HG03064 (cell line): ENCODE data around the gene RCAN1.
A peak's percentile ranks its signal among the peaks of the same experiment; 100 is the strongest.

Source experiments
- ATAC-seq: cut with Tn5 transposase; IDR thresholded peaks from one replicate; pipeline ENCODE4 v1.9.1; 2021; ENCODE audit warnings: low read depth; ENCODE audit not compliant: unreplicated experiment

The RCAN1 gene

GRCh38 chr21:34614628-34615486 is at the start of gene RCAN1:
RCAN1 (minus strand) TSS chr21:34615113; CDS start chr21:34615011, 102 bp downstream.
- peak; percentile 94 for ATAC-seq

DNA sequence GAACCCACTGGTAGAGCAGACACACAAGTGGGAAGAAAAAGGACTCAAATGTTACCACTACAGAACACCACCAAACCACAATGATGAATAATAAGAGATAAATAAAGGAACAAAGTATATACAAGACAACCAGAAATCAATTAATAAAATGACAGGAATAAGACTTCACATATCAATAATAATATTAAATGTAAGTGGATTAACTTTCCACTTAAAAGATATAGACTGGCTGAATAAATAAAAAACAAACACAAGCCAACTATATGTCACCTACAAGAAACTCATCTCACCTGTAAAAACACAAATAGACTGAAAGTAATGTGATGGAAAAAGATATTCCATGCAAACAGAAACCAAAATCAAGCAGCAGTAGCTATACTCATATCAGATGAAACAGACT is 46.9 kb upstream of the RCAN1 start:
- no peak for ATAC-seq

- ATAC-seq, result no peak
Observed at GRCh38 chr21:34653522-34653921, 38.6 kb upstream of the RCAN1 start.

GRCh38 chr21:34651642-34652041 is 36.7 kb upstream of the RCAN1 start:
- ATAC-seq, result no peak

- ATAC-seq, result no peak
Observed at GRCh38 chr21:34650861-34651431, 36.0 kb upstream of the RCAN1 start.

GRCh38 chr21:34649400-34649799 is 34.5 kb upstream of the RCAN1 start:
- ATAC-seq, result no peak

DNA sequence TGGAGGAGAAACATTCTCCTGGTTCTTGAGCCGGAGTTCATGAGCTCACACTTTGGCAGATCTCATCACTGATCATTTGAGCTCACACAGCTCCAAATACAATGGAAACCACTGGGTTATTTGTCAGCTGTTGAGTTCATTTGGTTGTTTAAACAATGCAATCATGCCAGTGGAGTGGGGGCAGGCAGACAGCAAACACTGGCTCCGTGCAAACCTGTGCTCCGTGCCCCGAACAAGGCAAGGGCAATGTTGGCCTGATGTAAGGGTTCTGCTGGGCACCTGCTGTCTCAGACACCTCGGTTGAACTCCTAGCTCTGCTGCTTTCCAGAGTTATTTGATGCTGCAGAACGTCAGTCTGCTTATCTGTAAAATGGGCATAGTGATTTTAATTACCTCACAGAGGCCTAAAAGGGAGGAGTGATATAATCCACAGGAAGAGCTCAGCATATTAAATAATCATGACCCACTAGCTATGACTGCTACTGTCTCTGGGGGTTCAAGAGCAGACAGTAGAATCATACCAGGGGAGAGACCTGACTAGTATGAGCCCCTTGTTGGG is 33.9 kb upstream of the RCAN1 start:
- no peak for ATAC-seq

DNA sequence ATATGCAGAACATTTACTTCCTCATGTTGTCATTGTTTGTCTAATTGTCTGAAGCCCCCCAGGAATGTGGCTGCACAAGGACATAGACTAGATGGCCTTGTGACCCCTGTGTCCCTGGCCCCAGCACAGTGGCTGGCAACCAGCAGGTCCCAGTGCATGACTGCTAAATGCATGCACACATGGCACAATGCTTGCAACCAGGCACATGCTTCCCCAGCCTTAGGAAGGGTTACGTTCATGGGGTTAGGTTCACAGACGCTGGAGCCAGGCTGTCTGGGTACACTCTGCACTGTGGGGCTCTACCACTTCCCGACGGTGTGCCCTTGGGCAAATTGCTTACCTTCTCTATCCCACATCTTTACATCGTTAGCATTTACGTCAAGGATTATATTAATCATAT is 32.6 kb upstream of the RCAN1 start:
- ATAC-seq, result no peak

DNA sequence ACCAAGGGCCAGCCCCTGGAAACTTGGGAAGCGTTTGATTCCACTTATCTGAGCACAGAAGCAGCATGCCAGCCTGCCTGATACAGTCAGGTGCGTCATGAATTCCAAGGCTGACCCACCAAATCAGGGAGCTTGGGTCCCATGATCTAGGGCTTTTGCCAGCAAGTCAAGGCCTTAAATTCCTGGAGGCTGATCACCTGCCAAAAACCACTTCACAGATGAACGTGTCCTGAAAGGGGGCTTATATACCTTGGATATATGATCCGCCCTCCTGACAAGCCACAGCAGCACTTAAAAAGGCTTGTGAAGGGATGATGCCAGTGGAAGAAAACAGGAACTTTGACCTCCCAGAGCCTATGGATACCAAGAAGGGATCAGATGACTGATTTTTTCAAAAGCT is 29.9 kb upstream of the RCAN1 start:
- no peak for ATAC-seq

DNA sequence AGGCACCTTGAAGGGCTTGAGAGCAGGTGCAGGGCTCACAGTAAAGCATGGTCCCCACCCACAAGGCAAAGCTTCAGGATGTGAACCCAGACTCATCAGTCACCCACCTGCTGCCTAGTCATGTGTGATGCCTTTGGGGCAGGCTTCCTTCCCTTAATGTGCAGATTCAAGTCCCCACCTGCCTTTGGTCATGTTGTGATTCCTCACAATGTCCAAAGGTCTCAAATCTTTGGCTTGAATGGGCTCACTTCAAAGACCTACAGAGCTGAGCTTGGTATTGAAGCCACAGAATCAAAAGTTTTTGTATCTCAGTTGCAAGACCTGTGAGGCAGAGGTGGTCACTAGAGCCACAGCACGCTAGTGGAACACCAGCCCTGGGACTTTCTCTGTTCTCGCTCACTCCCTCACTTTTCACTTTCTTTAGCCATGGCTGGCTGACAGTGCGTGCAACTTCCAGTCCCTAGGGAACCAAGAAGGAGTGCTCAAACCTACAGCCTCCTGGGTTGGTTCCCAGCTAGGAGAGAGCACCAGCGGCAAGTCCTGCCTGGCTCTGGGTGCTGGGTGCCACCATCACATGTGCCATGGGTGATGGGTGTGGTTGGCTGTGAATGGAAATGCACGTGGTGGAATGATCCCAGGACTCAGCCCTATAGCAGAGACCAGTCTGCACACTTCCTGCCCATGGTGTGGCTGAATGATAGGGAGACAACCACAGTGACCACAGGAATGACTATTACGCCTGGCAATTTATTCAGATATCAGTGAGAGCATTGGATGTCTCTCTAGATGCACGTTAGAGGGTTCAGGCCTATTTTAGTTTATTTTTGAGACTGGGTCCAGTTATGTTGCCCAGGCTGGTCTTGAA is 27.5 kb upstream of the RCAN1 start:
- peak; percentile 61 for ATAC-seq

- ATAC-seq, result no peak
Observed at GRCh38 chr21:34640858-34641257, 25.9 kb upstream of the RCAN1 start.

DNA sequence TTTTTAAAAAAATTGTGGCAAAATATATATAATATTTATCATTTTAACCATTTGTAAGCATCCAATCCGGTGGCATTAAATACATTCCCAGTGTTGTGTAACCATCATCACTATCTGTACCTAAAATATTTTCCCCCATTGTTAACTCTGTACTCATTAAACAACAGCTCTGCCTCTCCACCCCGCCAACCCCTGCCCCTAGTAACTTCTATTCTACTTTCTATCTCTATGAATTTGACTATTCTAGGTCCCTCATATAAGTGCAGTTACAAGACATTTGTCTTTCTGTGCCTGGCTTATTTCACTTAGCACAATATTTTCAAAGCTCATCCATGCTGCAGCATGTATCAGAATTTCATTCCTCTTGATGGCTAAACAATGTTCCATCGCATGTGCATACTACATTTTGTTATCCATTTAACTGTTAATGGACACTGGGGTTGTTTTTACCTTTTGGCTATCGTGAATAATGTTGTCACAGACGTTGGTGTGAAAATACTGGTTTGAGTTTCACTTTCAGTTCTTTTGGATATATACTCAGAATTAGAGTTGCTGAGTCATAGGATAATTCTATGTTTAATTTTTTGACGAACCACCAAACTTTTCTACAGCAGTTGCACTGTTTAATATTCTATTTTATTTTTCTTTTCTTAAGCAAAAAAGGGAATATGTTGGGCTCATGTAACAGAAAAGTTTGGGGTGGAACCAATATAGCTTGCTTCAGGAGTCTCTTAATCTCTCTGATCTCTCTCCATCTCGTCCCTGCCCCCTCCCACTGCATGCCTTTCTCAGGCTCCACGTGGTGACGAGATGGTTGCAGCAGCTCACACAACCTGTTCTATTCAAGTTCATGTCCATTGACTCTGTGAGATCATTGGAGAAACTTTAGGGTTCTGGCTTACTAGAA is 25.2 kb upstream of the RCAN1 start:
- no peak for ATAC-seq

DNA sequence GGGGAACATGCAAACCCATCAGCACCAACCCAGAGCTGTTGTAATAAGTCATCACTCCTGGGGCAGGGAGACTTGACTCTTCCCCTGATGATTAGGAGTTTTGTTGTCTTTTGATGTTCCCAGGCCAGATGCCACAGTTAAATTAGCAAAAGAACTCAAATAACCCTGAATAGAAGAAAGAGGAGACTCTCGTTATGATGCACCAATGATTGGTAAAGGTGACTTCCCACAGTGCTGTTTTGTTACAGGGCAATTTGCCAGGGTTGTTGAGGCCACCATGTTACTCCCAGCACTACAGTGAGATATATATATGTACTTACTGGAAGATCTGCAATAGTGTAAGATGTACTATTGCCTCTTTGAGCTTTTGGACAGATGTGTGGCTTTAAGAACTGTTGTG is 24.3 kb upstream of the RCAN1 start:
- ATAC-seq, result no peak

DNA sequence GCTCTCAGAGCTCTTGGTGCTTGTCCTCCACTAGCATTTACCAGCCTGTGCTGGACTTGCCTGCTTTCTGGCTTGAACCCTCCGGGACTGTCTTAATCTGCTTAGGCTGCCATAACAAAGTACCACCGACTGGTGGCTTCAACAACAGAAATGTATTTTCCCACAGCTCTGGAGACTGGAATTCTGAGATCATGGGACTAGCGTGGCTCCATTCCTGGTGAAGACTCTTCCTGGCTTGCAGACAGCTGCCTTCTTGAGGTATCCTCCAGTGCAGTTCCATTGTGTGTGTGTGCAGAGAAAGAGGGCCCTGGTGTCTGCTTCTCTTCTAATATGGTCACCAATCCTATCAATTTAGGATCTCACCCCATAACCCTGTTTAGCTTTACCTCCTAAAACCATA is 22.0 kb upstream of the RCAN1 start:
- no peak for ATAC-seq

DNA sequence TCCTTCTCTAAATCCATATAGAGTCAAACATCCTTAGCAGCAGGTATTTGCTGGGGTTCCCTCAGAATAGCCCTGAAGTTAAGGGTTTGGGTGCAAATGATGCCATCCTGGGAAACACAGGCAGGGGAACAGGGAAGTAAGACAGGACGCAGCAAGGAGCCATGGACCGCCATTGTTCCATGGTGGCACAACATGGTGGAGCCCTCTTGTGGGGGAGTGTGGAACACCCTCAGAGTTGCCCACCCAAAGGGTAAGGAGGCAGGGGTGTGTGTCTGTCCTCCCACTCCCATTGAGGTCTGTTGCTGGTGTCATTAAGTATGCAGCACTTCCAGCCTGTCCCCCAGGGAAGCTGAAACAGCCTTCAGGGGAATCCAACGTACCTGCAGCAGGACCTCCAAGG is 20.4 kb upstream of the RCAN1 start:
- ATAC-seq, result no peak

DNA sequence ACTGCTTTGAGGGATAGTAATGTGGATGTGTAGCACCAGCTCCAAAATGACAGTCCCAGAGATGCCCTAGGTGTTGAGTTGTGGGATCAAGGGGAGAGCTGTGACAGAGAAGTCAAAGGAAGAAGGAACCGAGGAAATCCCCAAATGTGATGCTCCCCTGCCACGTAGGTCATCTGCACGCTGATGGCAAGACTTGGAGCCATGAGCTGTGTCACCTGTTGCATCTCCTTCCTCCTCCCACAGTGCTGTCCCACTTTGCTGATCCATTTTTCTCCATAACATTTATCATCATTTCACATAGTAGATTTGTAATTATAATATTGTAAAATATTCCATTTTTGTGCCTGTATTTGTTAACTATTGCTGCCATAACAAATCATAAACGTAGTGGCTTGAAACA is 17.6 kb upstream of the RCAN1 start:
- no peak for ATAC-seq

DNA sequence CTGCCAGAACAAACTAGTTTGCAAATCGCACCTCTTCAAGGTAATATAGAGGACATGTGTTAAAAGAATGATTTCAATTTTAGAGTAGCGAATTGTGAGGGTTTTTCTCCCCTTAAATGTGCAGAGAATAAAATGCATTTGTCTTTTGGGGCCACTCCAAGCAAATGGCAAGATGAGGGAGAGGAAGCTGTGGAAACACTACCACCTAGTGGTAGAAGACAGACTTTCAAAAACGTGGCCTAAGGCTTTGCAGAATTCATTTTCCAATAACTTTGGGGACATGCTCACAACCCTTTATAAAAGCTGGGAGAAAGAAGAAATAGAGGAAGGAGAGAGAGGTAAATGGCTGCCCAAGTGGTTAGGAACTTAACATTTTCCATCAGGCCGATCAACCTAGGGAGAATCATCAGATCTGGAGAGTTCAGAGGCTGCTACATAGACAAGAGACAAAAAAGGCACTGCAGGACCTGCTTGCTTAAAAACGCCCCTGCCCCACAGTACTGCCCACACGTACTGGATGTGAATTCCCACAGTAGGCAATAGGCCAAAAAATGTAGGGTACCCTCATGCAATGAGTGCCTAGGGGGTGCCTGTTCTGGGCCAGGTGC is 15.7 kb upstream of the RCAN1 start:
- ATAC-seq, result no peak

- no peak for ATAC-seq
Observed at GRCh38 chr21:34626131-34626530, 11.2 kb upstream of the RCAN1 start.

GRCh38 chr21:34625030-34625593 is 10.2 kb upstream of the RCAN1 start:
- ATAC-seq, result no peak
